ENCODE data around the gene TBC1D2.

TBC1D2 gene

GRCh38 chr9:98298476-98298875 is 43.0 kb upstream of the TBC1D2 start:
- no peak for TF ChIP-seq EZH2 (IDR thresholded peaks at IDR 0.05; ENCODE audit: borderline replicate concordance, low read length)
- TF ChIP-seq, protein P1, sequence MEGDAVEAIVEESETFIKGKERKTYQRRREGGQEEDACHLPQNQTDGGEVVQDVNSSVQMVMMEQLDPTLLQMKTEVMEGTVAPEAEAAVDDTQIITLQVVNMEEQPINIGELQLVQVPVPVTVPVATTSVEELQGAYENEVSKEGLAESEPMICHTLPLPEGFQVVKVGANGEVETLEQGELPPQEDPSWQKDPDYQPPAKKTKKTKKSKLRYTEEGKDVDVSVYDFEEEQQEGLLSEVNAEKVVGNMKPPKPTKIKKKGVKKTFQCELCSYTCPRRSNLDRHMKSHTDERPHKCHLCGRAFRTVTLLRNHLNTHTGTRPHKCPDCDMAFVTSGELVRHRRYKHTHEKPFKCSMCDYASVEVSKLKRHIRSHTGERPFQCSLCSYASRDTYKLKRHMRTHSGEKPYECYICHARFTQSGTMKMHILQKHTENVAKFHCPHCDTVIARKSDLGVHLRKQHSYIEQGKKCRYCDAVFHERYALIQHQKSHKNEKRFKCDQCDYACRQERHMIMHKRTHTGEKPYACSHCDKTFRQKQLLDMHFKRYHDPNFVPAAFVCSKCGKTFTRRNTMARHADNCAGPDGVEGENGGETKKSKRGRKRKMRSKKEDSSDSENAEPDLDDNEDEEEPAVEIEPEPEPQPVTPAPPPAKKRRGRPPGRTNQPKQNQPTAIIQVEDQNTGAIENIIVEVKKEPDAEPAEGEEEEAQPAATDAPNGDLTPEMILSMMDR (IDR thresholded peaks at IDR 0.05; ENCODE audit: low read length): no peak
- H3K4me3 ChIP-seq (ENCODE audit: low read depth, low read length, poor library complexity, severe bottlenecking): no peak overlapping the region
- no peaks in the 10 kb centered on the region for H3K36me3 ChIP-seq (ENCODE audit: insufficient read depth, low read length)
- H3K4me1 ChIP-seq (ENCODE audit: insufficient read depth, low read length, severe bottlenecking): no peaks in the 10 kb centered on the region
- H3K27ac ChIP-seq (ENCODE audit: low read depth, low read length, poor library complexity, severe bottlenecking): no peak overlapping the region
- H2AFZ ChIP-seq (ENCODE audit: low read length): no peak overlapping the region
- no peaks in the 10 kb centered on the region for H3K9me3 ChIP-seq (ENCODE audit: low read length)
- H3K9ac ChIP-seq (ENCODE audit: low read length): no peak overlapping the region
- H3K4me2 ChIP-seq (ENCODE audit: low read length): no peak overlapping the region
- no peaks in the 10 kb centered on the region for H3K27me3 ChIP-seq (ENCODE audit: insufficient read depth, low read length)
- H3K79me2 ChIP-seq (ENCODE audit: insufficient read depth, low read length): no peaks in the 10 kb centered on the region
- no peaks in the 10 kb centered on the region for H3F3A ChIP-seq (ENCODE audit: insufficient read depth, low read length)
- H3K9me2 ChIP-seq (ENCODE audit: low read depth, low read length): no peaks in the 10 kb centered on the region
- no peaks in the 10 kb centered on the region for H4K20me1 ChIP-seq (ENCODE audit: insufficient read depth, low read length)

- Histone ChIP-seq H2AFZ (ENCODE audit: low read length) (no peak overlapping the region), H3K27me3 (ENCODE audit: insufficient read depth, low read length) (no peaks in the 10 kb centered on the region)
- TF ChIP-seq EZH2 (IDR thresholded peaks at IDR 0.05; ENCODE audit: borderline replicate concordance, low read length): no peak
- TF ChIP-seq, protein P1 (IDR thresholded peaks at IDR 0.05; ENCODE audit: low read length): no peak
Measured at GRCh38 chr9:98295824-98296223, 40.4 kb upstream of the TBC1D2 start.

DNA sequence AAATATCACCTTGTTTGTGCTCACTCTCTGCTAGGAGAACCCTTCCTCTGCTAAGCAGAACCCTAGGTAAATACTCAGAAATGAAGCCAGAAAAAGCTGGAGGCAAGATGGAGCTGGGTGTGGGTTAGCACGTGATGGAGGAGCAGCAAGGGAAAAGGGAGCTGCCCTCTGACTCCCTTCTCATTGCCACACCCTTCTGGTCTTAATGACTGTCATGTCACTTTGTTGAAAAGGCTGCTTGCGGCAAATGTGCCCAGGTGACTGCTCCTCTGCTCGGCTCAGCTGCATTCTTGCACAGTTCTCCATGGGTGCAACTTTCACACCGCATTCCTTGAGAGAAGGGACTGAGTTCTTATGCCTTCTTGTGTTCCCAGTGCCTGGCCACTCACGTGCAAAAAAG is 36.4 kb upstream of the TBC1D2 start:
- Histone ChIP-seq H3K27me3 (ENCODE audit: insufficient read depth, low read length) (no peaks in the 10 kb centered on the region), H3K4me3 (ENCODE audit: low read depth, low read length, poor library complexity, severe bottlenecking) (no peak overlapping the region), H3K36me3 (ENCODE audit: insufficient read depth, low read length) (no peaks in the 10 kb centered on the region), H4K20me1 (ENCODE audit: insufficient read depth, low read length) (no peaks in the 10 kb centered on the region), H3K4me2 (ENCODE audit: low read length) (no peak overlapping the region), H3K27ac (ENCODE audit: low read depth, low read length, poor library complexity, severe bottlenecking) (no peak overlapping the region), H3K4me1 (ENCODE audit: insufficient read depth, low read length, severe bottlenecking) (no peaks in the 10 kb centered on the region), H2AFZ (ENCODE audit: low read length) (no peak overlapping the region), H3F3A (ENCODE audit: insufficient read depth, low read length) (no peaks in the 10 kb centered on the region), H3K9me3 (ENCODE audit: low read length) (no peaks in the 10 kb centered on the region), H3K79me2 (ENCODE audit: insufficient read depth, low read length) (no peaks in the 10 kb centered on the region), H3K9ac (ENCODE audit: low read length) (no peak overlapping the region), H3K9me2 (ENCODE audit: low read depth, low read length) (no peaks in the 10 kb centered on the region)
- no peak for TF ChIP-seq EZH2 (IDR thresholded peaks at IDR 0.05; ENCODE audit: borderline replicate concordance, low read length)
- TF ChIP-seq, protein P1 (IDR thresholded peaks at IDR 0.05; ENCODE audit: low read length): no peak

More at GRCh38 chr9:98295824-98296223, 40.4 kb upstream of the TBC1D2 start:
- Histone ChIP-seq H3K27ac (ENCODE audit: low read depth, low read length, poor library complexity, severe bottlenecking) (no peak overlapping the region), H3K4me3 (ENCODE audit: low read depth, low read length, poor library complexity, severe bottlenecking) (no peak overlapping the region), H3K79me2 (ENCODE audit: insufficient read depth, low read length) (no peaks in the 10 kb centered on the region), H3K9me3 (ENCODE audit: low read length) (no peaks in the 10 kb centered on the region), H3K4me2 (ENCODE audit: low read length) (no peak overlapping the region), H3K4me1 (ENCODE audit: insufficient read depth, low read length, severe bottlenecking) (no peaks in the 10 kb centered on the region), H3K9ac (ENCODE audit: low read length) (no peak overlapping the region), H3K9me2 (ENCODE audit: low read depth, low read length) (no peaks in the 10 kb centered on the region), H4K20me1 (ENCODE audit: insufficient read depth, low read length) (no peaks in the 10 kb centered on the region), H3K36me3 (ENCODE audit: insufficient read depth, low read length) (no peaks in the 10 kb centered on the region), H3F3A (ENCODE audit: insufficient read depth, low read length) (no peaks in the 10 kb centered on the region)
